ENCODE data around the gene TAF3.

DNA sequence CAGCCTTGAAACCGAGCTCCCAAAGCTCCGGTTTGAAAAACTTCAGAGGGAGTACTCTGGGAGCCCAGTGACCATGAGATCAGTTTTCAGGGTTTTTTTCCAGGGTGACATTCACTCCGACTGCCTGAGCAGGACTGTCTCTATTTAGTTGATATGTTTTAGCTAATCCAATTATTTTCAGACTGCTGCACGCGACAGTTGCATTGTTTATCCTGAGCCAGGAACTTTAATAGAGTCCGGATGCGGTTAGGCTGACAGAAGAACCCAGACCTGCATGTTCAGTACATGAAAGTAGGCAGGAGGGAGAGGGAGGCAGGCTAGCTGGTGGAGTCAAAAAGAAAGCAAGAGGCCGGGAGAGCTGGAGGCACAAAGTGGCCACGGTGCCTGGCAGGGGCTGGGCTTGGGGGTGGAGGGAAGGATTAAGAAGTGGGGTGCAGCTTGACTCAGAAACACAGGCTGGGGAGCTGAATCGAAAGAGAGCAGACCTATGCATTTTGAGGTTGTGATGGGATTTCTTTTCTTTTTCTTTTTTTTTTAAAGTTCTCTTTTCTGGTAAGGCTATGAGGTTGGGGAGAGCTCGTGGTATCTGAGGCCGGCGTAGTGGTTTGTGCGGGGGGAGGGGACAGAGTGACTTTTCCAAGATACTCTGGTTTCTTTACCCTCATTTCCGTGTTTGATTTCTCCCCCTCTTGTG lies 241.9 kb downstream of the TAF3 start:
- TF ChIP-seq, protein P1, sequence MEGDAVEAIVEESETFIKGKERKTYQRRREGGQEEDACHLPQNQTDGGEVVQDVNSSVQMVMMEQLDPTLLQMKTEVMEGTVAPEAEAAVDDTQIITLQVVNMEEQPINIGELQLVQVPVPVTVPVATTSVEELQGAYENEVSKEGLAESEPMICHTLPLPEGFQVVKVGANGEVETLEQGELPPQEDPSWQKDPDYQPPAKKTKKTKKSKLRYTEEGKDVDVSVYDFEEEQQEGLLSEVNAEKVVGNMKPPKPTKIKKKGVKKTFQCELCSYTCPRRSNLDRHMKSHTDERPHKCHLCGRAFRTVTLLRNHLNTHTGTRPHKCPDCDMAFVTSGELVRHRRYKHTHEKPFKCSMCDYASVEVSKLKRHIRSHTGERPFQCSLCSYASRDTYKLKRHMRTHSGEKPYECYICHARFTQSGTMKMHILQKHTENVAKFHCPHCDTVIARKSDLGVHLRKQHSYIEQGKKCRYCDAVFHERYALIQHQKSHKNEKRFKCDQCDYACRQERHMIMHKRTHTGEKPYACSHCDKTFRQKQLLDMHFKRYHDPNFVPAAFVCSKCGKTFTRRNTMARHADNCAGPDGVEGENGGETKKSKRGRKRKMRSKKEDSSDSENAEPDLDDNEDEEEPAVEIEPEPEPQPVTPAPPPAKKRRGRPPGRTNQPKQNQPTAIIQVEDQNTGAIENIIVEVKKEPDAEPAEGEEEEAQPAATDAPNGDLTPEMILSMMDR (IDR thresholded peaks at IDR 0.05) = no peak
- no peak for TF ChIP-seq POLR2A (IDR thresholded peaks at IDR 0.05)

Measured in uterus (tissue), 2 donors.